ENCODE measurements around the gene IL4.

The IL4 gene

DNA sequence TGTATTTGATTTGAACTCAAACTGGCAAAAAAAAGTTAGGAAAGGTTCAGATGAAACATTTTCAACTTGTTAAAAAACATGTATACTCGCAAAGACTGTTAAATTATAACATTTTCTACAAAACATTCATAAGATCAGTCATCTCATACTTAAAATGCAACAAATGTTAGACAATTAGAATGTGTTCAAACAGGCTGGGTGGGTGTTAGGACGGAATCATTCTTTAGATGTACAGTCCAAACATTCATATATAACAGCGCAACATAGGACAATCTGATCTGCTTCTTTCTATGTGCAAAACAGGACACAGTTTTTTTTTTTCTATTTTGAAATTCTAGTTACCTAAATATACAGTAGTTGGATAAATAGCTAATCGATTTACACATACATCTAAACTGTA lies 22.2 kb downstream of the IL4 start:
- no peak for DNase-seq (ENCODE audit: low spot score)

DNA sequence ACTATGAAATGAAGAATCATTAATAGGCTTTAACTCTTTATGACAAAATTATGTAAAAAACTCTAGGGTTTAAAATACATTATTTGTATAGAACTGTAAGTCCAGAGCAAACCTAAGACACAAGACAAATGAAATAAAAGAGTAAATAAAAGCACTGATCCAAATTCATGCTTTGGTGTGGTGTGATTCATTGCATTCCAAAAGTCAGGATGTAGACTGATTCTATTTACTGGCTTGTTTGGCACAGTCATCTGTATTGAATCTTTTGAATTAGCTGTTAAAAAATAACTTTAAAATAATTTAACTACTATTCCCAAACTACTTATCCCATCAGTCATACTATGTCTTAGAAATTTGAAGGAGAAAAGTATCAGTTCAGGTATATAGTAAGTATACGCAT lies 31.1 kb downstream of the IL4 start:
- DNase-seq (ENCODE audit: low spot score): no peak

DNA sequence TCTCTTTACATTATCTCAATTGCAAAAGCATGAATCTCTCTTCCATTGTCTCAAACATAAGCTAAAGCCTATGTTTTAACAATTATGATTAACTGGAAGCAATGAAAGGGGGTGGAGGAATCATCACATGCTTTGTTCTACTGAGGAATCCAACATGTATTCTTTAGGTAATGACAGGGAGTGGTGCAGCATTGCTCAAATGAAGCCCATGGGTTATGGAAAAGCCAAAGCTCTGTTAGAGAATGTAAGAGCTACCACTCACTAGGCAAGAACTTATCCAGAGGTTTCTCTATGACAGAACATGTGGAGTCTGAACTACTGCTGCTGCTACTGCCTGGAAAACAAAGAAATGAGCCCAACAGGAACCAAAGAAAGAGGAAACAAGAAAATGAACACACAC lies 34.9 kb downstream of the IL4 start:
- no peak for DNase-seq (ENCODE audit: low spot score)

DNA sequence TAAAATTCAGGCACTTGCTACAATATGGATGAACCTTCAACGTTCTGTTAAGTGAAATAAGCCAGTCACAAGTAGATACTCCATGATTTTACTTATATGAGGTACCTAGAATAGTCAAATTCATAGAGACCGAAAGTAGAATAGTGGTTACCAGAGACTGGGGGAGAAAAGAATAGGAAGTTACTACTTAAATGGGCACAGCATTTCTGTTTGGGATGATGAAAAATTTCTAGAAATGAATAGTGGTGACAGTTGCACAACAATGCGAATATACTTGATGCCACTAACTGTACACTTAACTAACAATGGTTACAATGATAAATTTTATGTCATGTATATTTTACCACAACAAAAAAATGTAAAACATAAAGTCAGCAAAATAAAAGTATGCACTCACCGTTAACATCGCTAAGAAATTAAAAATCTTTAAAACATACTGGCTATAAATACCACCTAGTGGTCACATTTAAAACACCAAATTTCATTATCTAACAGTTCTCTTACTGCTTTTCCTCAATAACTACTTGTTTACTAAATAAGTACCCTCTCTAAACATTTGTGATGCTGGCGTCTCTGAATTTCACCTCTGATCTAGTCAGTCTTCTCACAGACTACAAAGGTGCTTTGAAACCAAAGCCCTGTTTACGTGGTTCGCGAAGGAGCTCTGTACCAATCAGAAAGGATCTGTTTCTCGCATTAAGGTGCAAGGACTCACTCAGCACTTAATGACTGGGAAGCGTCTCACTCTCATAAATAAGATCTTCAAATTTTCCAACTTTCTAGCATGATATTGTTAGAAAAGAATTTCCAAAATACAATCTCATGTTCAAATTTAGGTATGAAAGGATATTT lies 40.9 kb downstream of the IL4 start:
- no peak for DNase-seq (ENCODE audit: low spot score)

DNA sequence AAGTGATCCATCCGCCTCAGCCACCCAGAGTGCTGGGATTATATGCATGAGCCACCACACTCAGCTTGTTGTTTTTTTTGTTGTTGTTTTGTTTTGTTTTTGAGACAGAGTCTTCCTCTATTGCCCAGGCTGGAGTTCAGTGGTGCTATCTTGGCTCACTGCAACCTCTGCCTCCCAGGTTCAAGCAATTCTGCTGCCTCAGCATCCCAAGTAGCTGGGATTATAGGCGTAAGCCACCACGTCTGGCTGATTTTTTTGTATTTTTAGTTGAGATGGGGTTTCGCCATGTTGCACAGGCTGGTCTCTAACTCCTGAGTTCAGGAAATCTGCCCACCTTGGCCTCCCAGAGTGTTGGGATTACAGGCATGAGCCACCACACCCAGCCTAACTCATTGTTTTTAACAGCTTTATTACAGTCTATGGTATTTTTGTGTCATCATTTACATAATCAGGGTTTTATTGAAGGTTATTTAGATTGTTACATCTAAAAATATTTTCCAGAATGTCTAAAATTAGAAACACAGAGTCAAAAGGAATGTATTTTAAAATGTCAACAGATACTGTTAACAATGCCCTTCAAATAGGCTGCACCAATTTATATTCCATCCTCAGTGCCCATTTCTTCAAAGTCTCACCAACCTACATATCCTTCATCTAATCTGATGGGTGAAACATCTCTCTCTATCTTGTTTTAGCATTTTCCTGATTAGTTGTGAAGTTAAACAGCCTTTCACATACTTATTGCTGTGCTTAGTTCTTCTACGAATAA lies 44.9 kb downstream of the IL4 start:
- DNase-seq (ENCODE audit: low spot score): no peak

DNA sequence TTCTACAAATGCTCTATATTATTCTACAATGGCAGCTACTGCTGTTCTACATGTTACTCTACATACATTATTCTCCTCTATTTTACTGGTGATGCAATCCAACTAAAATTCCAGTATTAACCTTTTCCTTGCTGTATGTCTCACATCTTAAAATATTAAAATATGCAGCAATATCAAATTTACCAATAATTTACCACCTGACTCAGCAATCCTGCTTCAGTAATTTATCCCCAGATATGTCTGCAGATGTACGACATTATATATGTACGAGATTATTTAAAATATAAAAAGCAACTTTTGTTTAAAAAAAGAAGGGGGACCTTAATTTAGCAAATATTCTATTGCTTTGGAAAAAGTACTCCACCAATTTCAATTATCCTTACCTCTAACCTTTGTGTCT lies 52.0 kb downstream of the IL4 start:
- DNase-seq (ENCODE audit: low spot score): no peak

DNA sequence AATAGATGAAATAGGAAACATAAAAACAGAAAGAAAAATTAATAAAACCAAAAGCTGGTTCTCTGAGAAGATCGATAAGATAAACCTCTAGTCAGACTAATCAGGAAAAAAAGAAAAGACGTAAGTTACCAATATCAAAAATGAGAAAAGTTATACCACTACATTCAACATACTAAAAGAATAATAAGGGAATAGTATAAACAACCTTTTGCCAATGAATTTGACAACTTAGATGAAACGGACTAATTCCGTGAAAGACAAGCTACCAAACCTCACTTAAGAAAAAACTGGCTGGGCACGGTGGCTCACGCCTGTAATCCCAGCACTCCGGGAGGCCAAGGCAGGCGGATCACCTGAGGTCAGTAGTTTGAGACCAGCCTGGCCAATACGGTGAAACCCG lies 56.1 kb downstream of the IL4 start:
- no peak for DNase-seq (ENCODE audit: low spot score)
